ENCODE measurements around the gene CPT1B. TPM values are rescaled to one million over a fixed set of nuclear protein-coding genes. Genes with fewer than 3 reads are reported as not detected.
A peak's percentile ranks its signal among the peaks of the same experiment; 100 is the strongest.

CPT1B gene
- total RNA-seq, 4 donors from 2014 or later: 0.51 to 10.4 (median 7.2) TPM; not detected in 1

GRCh38 chr22:50563413-50564160, 14.6 kb downstream of the CPT1B start:
- no peak for TF ChIP-seq CTCF (IDR thresholded peaks at IDR 0.05)
- no peak for TF ChIP-seq POLR2A (IDR thresholded peaks at IDR 0.05)

GRCh38 chr22:50562523-50563412, 15.5 kb downstream of the CPT1B start, which contains the start of gene SYCE3:
SYCE3 (minus strand) TSS chr22:50562919; CDS start chr22:50556405, 6,514 bp downstream.
- DNase-seq: peak; percentile 93 to 95
- intact Hi-C loops (cut with DNase I; ENCODE audit: low total_unique reads): no loop called here
- TF ChIP-seq POLR2A (IDR thresholded peaks at IDR 0.05) (peak in 1 of 2 donors; percentile 62), CTCF (IDR thresholded peaks at IDR 0.05) (peak; percentile 90 to 96 (median 95))
- Histone ChIP-seq H3K4me1 (no peaks in the 10 kb centered on the region), H3K36me3 (no peaks in the 10 kb centered on the region), H3K27me3 (no peaks in the 10 kb centered on the region), H3K9me3 (no peaks in the 10 kb centered on the region), H3K4me3 (peak within 1 kb of the TSS; percentile 39 to 40), H3K27ac (no peak within 1 kb of the TSS)

More at GRCh38 chr22:50563413-50564160, 14.6 kb downstream of the CPT1B start:
- H3K36me3 ChIP-seq: no peaks in the 10 kb centered on the region
- H3K27me3 ChIP-seq: no peaks in the 10 kb centered on the region
- no peaks in the 10 kb centered on the region for H3K9me3 ChIP-seq
- peak overlapping the region; percentile 39 to 40 for H3K4me3 ChIP-seq
- H3K27ac ChIP-seq: no peak overlapping the region
- intact Hi-C loops (cut with DNase I; ENCODE audit: low total_unique reads): no loop called here
- no peaks in the 10 kb centered on the region for H3K4me1 ChIP-seq
- DNase-seq: no peak

- intact Hi-C loops (cut with DNase I; ENCODE audit: low total_unique reads): no loop called here
- TF ChIP-seq POLR2A (IDR thresholded peaks at IDR 0.05): no peak
- TF ChIP-seq CTCF (IDR thresholded peaks at IDR 0.05): no peak
- no peaks in the 10 kb centered on the region for H3K27me3 ChIP-seq
- H3K4me3 ChIP-seq: no peak overlapping the region
- no peaks in the 10 kb centered on the region for H3K4me1 ChIP-seq
- H3K36me3 ChIP-seq: no peaks in the 10 kb centered on the region
- no peak for DNase-seq
- no peak overlapping the region for H3K27ac ChIP-seq
- no peaks in the 10 kb centered on the region for H3K9me3 ChIP-seq
These were observed 16.5 kb downstream of the CPT1B start for GRCh38 chr22:50561401-50562358.

- TF ChIP-seq CTCF (IDR thresholded peaks at IDR 0.05) (no peak), POLR2A (IDR thresholded peaks at IDR 0.05) (no peak)
- no peaks in the 10 kb centered on the region for H3K4me1 ChIP-seq
- no peak overlapping the region for H3K27ac ChIP-seq
- H3K36me3 ChIP-seq: no peaks in the 10 kb centered on the region
- no peak for DNase-seq
- H3K4me3 ChIP-seq: no peak overlapping the region
- intact Hi-C loops (cut with DNase I; ENCODE audit: low total_unique reads): no loop called here
- no peaks in the 10 kb centered on the region for H3K9me3 ChIP-seq
- no peaks in the 10 kb centered on the region for H3K27me3 ChIP-seq
These were observed 18.2 kb downstream of the CPT1B start for GRCh38 chr22:50560034-50560433.

Measured in uterus (tissue), 4 donors.